ENCODE measurements around the gene ACIN1. TPM values are rescaled to one million over a fixed set of nuclear protein-coding genes. Genes with fewer than 3 reads are reported as not detected.

ACIN1 gene
- total and polyA plus RNA-seq, 2 of the 13 experiments (the other 11 are each of a cell fraction or from before 2014, with no cell fraction given) = 165 to 183 TPM

DNA sequence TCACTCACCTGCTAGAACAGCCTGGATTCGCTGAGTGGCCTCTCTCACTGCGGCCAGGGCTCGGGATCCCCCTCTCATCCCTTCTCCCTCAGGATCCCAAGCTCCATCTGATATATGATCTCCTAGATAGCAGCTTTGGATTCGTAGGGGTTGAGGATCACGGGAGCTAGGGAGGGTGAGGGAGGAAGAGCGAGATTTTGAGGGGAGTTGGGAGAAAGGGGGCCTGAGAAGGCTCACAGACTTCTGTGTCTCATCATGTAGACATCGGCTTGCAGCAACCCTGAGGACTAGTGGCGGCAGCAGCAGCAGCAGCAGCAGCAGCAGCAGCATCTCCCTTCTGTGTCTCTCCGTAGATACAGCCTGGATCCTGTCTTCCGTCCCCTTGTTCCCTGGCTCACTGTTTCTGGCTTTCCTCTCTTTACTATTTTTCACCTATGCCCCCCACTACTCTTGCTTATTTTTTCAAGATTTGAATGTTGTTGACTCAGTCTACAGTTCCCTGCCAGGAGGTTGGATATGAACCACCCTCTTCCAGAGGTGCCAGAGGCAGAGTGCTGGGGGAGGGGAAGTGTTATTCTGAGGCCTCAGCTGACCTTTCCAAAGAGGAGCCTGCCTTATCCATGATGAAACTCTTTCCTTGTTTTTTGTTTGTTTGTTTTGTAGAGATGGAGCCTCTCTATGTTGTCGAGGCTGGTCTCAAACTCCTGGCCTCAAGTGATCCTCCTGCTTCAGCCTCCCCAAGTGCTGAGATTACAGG is 9.8 kb upstream of the ACIN1 start, which contains the start of gene CIROP (continued):
- TF ChIP-seq ISX (CRISPR knock-in tag; conservative IDR thresholded peaks at IDR 0.05) (no peak), NCOA1 (CRISPR knock-in tag; IDR thresholded peaks at IDR 0.05) (no peak), SETDB1 (CRISPR knock-in tag; IDR thresholded peaks at IDR 0.05; ENCODE audit: borderline replicate concordance) (no peak), SALL1 (CRISPR knock-in tag; IDR thresholded peaks at IDR 0.05) (peak; percentile 19; the same call in 1 of the 2 replicates), JUND (CRISPR knock-in tag; IDR thresholded peaks at IDR 0.05) (0 out of 2 replicates have a peak, but pooled peaks have one; percentile 38), ZFP41 (CRISPR knock-in tag; IDR thresholded peaks at IDR 0.05; ENCODE audit: borderline replicate concordance) (no peak), SMYD3 (CRISPR knock-in tag; IDR thresholded peaks at IDR 0.05) (no peak), ARNT2 (CRISPR knock-in tag; IDR thresholded peaks at IDR 0.05; ENCODE audit: low read depth) (0 out of 2 replicates have a peak, but pooled peaks have one; percentile 17), KLF11 (CRISPR knock-in tag; IDR thresholded peaks at IDR 0.05) (no peak), ZNF616 (CRISPR knock-in tag; IDR thresholded peaks at IDR 0.05; ENCODE audit: low read depth) (no peak), DDIT3 (CRISPR knock-in tag; IDR thresholded peaks at IDR 0.05) (no peak), ZNF660 (CRISPR knock-in tag; IDR thresholded peaks at IDR 0.05; ENCODE audit: borderline replicate concordance, low read depth) (no peak), ZNF768 (CRISPR knock-in tag; IDR thresholded peaks at IDR 0.05) (no peak), THAP8 (CRISPR knock-in tag; IDR thresholded peaks at IDR 0.05; ENCODE audit: borderline replicate concordance) (no peak)
- TF ChIP-seq, protein P1, sequence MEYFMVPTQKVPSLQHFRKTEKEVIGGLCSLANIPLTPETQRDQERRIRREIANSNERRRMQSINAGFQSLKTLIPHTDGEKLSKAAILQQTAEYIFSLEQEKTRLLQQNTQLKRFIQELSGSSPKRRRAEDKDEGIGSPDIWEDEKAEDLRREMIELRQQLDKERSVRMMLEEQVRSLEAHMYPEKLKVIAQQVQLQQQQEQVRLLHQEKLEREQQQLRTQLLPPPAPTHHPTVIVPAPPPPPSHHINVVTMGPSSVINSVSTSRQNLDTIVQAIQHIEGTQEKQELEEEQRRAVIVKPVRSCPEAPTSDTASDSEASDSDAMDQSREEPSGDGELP (IDR thresholded peaks at IDR 0.05; ENCODE audit: borderline replicate concordance, low read depth) = no peak
- TF ChIP-seq, protein P2, sequence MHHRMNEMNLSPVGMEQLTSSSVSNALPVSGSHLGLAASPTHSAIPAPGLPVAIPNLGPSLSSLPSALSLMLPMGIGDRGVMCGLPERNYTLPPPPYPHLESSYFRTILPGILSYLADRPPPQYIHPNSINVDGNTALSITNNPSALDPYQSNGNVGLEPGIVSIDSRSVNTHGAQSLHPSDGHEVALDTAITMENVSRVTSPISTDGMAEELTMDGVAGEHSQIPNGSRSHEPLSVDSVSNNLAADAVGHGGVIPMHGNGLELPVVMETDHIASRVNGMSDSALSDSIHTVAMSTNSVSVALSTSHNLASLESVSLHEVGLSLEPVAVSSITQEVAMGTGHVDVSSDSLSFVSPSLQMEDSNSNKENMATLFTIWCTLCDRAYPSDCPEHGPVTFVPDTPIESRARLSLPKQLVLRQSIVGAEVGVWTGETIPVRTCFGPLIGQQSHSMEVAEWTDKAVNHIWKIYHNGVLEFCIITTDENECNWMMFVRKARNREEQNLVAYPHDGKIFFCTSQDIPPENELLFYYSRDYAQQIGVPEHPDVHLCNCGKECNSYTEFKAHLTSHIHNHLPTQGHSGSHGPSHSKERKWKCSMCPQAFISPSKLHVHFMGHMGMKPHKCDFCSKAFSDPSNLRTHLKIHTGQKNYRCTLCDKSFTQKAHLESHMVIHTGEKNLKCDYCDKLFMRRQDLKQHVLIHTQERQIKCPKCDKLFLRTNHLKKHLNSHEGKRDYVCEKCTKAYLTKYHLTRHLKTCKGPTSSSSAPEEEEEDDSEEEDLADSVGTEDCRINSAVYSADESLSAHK (CRISPR knock-in tag; IDR thresholded peaks at IDR 0.05; ENCODE audit: borderline replicate concordance) = no peak

Data from HepG2 (cell line).